Chondrocyte (in vitro differentiated cells): ENCODE results near the gene TBC1D5. TPM values are rescaled to one million over a fixed set of nuclear protein-coding genes. Genes with fewer than 3 reads are reported as not detected.
A peak's percentile ranks its signal among the peaks of the same experiment; 100 is the strongest.

Experiments
- DNase-seq: peaks from one replicate; pipeline ENCODE4 v3.0.0; 2021; ENCODE audit warnings: mixed read lengths, low spot score
- H3K27ac Mint-ChIP-seq: one replicate; pipeline ENCODE4 v1.8.0; 2021; ENCODE audit warnings: mild to moderate bottlenecking, moderate library complexity, mixed read lengths; ENCODE audit not compliant: unreplicated experiment
- H3K27me3 Mint-ChIP-seq: 2 replicates; pipeline ENCODE4 v1.8.0; 2021; ENCODE audit warnings: low read depth, mixed read lengths
- H3K36me3 Mint-ChIP-seq: 2 replicates; pipeline ENCODE4 v1.8.0; 2021; ENCODE audit warnings: low read depth, mixed read lengths
- H3K4me1 Mint-ChIP-seq: 2 replicates; pipeline ENCODE4 v1.8.0; 2021; ENCODE audit warnings: low read depth, mild to moderate bottlenecking, mixed read lengths
- H3K4me3 Mint-ChIP-seq: one replicate; pipeline ENCODE4 v1.8.0; 2021; ENCODE audit warnings: mild to moderate bottlenecking, moderate library complexity, mixed read lengths; ENCODE audit not compliant: unreplicated experiment
- H3K9me3 Mint-ChIP-seq: 2 replicates; pipeline ENCODE4 v1.8.0; 2021; ENCODE audit warnings: low read depth, mixed read lengths
- total RNA-seq: library from RNA; stranded (reverse); gene quantifications from 3 replicates; pipeline ENCODE4 v1.2.1, GENCODE V29; 2021
- TF ChIP-seq, protein P1 (sequence below): fragments of 200-600 bp; sonication (generic); IDR thresholded peaks from 2 replicates; pipeline ENCODE4 v1.5.0; 2021; ENCODE audit warnings: antibody characterized with exemption, mild to moderate bottlenecking, moderate library complexity

TBC1D5 gene
- total RNA-seq, 1 donor from 2014 or later: 44.6 TPM

DNA sequence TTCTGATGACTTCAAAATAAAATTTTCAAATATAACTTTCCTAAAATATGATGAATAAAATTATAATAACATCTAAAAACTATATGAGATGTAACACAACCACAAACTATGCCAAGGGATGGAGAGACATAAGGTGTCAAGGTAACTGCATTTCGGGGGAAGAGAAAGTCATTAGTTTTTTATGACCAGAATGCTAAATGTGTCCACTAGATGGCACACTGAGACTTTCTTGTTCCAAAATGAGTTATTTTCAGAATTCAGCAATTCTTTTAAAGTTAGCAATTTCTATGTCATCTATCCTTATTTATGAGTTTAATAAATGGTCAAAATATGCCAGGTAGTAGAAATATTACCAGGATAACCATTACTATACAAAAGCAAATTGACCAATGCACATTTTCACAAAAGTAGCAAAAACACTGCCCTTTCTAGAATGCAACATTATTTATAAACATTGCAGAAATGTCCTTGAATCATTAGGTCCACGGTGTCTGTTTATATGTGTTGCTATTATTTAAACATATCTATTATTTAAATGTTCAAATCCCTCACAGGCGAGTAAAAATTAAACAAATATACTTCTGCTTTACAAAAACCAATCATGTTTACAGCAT is 483.5 kb downstream of the TBC1D5 start:
- no peak for DNase-seq
- no peaks in the 10 kb centered on the region for H3K27me3 Mint-ChIP-seq
- no peaks in the 10 kb centered on the region for H3K4me1 Mint-ChIP-seq
- no peak overlapping the region for H3K4me3 Mint-ChIP-seq
- no peaks in the 10 kb centered on the region for H3K36me3 Mint-ChIP-seq
- no peaks in the 10 kb centered on the region for H3K9me3 Mint-ChIP-seq
- no peak overlapping the region for H3K27ac Mint-ChIP-seq
- TF ChIP-seq, protein P1, sequence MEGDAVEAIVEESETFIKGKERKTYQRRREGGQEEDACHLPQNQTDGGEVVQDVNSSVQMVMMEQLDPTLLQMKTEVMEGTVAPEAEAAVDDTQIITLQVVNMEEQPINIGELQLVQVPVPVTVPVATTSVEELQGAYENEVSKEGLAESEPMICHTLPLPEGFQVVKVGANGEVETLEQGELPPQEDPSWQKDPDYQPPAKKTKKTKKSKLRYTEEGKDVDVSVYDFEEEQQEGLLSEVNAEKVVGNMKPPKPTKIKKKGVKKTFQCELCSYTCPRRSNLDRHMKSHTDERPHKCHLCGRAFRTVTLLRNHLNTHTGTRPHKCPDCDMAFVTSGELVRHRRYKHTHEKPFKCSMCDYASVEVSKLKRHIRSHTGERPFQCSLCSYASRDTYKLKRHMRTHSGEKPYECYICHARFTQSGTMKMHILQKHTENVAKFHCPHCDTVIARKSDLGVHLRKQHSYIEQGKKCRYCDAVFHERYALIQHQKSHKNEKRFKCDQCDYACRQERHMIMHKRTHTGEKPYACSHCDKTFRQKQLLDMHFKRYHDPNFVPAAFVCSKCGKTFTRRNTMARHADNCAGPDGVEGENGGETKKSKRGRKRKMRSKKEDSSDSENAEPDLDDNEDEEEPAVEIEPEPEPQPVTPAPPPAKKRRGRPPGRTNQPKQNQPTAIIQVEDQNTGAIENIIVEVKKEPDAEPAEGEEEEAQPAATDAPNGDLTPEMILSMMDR: peak; percentile 98

DNA sequence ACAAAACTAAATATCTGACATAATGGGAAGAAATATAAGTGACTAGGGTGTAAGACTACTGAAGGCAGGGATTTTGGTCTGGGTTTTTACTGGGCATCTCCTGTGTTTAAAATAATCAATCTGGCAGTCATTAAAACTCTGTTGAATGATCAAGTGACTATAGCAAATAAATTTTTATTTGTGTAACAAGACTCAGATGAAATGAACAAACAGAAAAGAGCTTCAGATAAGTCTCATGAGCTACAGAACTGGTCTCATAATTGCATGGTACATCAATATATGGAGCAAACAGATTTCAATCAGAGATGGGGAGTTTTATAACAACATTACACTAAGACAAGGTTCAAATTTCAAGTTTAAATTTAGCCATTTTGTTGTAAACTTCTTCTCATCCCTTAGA is 485.2 kb downstream of the TBC1D5 start:
- no peak overlapping the region for H3K27ac Mint-ChIP-seq
- no peaks in the 10 kb centered on the region for H3K36me3 Mint-ChIP-seq
- TF ChIP-seq, protein P1: no peak
- H3K27me3 Mint-ChIP-seq: no peaks in the 10 kb centered on the region
- no peak for DNase-seq
- no peaks in the 10 kb centered on the region for H3K9me3 Mint-ChIP-seq
- no peak overlapping the region for H3K4me3 Mint-ChIP-seq
- H3K4me1 Mint-ChIP-seq: no peaks in the 10 kb centered on the region

DNA sequence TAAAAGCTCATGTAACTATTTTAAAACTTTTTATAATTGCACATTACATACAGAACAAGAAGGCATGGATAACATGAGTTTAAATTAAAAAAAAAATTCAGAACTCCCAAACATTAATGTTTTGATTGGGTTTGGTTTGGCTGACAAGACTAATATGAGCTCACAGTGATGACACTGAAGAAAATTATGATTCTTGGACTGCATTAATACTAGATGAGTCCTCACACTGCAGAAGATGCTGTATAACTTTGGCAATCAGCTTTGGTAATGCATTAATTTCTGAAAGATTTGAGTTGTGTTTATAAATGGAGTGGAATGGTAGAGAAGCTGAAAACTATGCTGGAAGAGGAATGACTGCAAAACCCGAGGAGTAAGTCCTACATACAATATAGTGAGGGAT is 498.8 kb downstream of the TBC1D5 start:
- no peak overlapping the region for H3K27ac Mint-ChIP-seq
- H3K4me3 Mint-ChIP-seq: no peak overlapping the region
- H3K4me1 Mint-ChIP-seq: no peaks in the 10 kb centered on the region
- peaks cover 2% of the 10 kb centered on the region for H3K9me3 Mint-ChIP-seq
- peaks cover 3% of the 10 kb centered on the region for H3K36me3 Mint-ChIP-seq
- TF ChIP-seq, protein P1: no peak
- no peak for DNase-seq
- no peaks in the 10 kb centered on the region for H3K27me3 Mint-ChIP-seq

DNA sequence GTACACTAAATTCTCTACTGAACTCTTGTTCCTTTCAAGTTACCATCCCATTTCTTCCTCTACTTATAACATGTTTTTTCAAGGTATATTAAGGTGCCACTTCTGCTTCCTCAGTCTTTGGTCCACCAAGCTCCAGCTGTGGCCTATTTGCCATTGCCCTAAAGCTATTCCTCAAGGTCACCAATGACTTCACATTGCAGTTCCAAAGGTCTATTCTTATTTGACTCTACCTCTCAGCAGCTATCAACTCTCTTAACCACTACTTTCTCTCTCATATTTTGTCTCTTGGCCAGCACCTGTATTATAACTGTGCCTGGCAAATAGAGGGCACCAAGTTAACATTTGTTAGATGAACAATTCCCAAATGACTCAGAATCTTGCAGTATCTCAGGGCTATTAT is 503.0 kb downstream of the TBC1D5 start:
- no peak overlapping the region for H3K27ac Mint-ChIP-seq
- H3K4me3 Mint-ChIP-seq: no peak overlapping the region
- H3K27me3 Mint-ChIP-seq: no peaks in the 10 kb centered on the region
- H3K9me3 Mint-ChIP-seq: no peaks in the 10 kb centered on the region
- TF ChIP-seq, protein P1: no peak
- DNase-seq: no peak
- peaks cover 4% of the 10 kb centered on the region for H3K4me1 Mint-ChIP-seq
- H3K36me3 Mint-ChIP-seq: no peaks in the 10 kb centered on the region

DNA sequence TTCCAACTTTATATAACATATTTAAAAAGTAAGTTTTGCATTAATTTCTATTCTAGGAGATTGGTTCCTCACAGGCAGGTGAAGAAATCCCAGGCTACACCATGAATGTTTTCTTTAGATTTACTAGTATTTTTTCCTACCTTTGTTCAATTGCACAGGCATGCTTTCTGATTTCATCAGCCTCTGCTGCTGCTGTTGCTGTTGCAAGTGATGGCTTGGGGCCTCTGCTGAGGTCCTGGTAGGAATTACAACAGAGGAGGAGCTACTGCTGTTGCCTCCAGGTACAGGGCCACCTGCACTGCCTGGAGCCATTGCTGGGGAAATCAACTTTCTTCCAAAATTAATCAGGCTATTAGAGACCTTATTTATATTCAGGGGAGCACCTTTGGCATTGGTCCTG is 504.4 kb downstream of the TBC1D5 start:
- peak overlapping the region; percentile 70 for H3K27ac Mint-ChIP-seq
- no peaks in the 10 kb centered on the region for H3K9me3 Mint-ChIP-seq
- H3K36me3 Mint-ChIP-seq: no peaks in the 10 kb centered on the region
- peaks cover 8% of the 10 kb centered on the region for H3K4me1 Mint-ChIP-seq
- no peak overlapping the region for H3K4me3 Mint-ChIP-seq
- TF ChIP-seq, protein P1: no peak
- no peaks in the 10 kb centered on the region for H3K27me3 Mint-ChIP-seq
- no peak for DNase-seq
